ENCODE measurements around the gene SLC25A33. TPM values are rescaled to one million over a fixed set of nuclear protein-coding genes. Genes with fewer than 3 reads are reported as not detected.

The SLC25A33 gene
- total and polyA plus RNA-seq, 2 of the 8 experiments (the other 6 are each of a cell fraction or from before 2014, with no cell fraction given): 7.8 to 12.8 TPM

GRCh38 chr1:9612871-9613624 is 73.8 kb downstream of the SLC25A33 start (continued):
- TF ChIP-seq BRCA1 (IDR thresholded peaks at IDR 0.05; ENCODE audit: low read depth, low read length): no peak
- TF ChIP-seq POU5F1 (IDR thresholded peaks at IDR 0.05; ENCODE audit: low read depth, low read length): no peak
- TF ChIP-seq SIRT6 (IDR thresholded peaks at IDR 0.05; ENCODE audit: low read length): no peak
- TF ChIP-seq EZH2 (IDR thresholded peaks at IDR 0.05; ENCODE audit: low read depth, low read length, severe bottlenecking): no peak
- no peak for TF ChIP-seq E2F6 (IDR thresholded peaks at IDR 0.05)

All from H1 (cell line).